Measurements from ENCODE around the gene KRABD2.
"Not testable (repeated sequence)": the region's sequence is repeated elsewhere in the genome, so short reads cannot be mapped to it uniquely, and the experiment has no call there.

Gene KRABD2

GRCh38 chr17:8353736-8354135 is 22.8 kb downstream of the KRABD2 start:
- no peaks in the 10 kb centered on the region for H3K9me2 ChIP-seq (replicated peaks; ENCODE audit: insufficient read depth, low read length)
- H4K20me1 ChIP-seq (ENCODE audit: insufficient read depth, low read length): no peaks in the 10 kb centered on the region
- H3F3A ChIP-seq (ENCODE audit: insufficient read depth, low read length): peaks cover 3% of the 10 kb centered on the region
- H3K4me1 ChIP-seq (ENCODE audit: low read length): peaks cover 14% of the 10 kb centered on the region
- H3K9me3 ChIP-seq (replicated peaks; ENCODE audit: insufficient read depth, low read length): no peaks in the 10 kb centered on the region
- no peaks in the 10 kb centered on the region for H3K79me2 ChIP-seq (ENCODE audit: low read length)
- DNase-seq: no peak
- H3K4me2 ChIP-seq (ENCODE audit: low read depth, low read length): peak overlapping the region; percentile 54
- H3K27ac ChIP-seq (ENCODE audit: low read length): no peak overlapping the region; the same call in 1 of the 2 replicates
- no peaks in the 10 kb centered on the region for H3K36me3 ChIP-seq (replicated peaks; ENCODE audit: insufficient read depth, low read length)
- no peak overlapping the region for H3K4me3 ChIP-seq (ENCODE audit: low read length)
- H2AFZ ChIP-seq (ENCODE audit: low read length): 0 out of 2 replicates have a peak overlapping the region, but pooled peaks have one; percentile 32
- no peaks in the 10 kb centered on the region for H3K27me3 ChIP-seq (replicated peaks; ENCODE audit: insufficient read depth, low read length)
- TF ChIP-seq EZH2 (optimal IDR thresholded peaks at IDR 0.05; ENCODE audit: low read depth, low read length) (no peak), EZH2phosphoT487 (IDR thresholded peaks at IDR 0.05; ENCODE audit: low read length) (no peak)
- TF ChIP-seq, protein P1, sequence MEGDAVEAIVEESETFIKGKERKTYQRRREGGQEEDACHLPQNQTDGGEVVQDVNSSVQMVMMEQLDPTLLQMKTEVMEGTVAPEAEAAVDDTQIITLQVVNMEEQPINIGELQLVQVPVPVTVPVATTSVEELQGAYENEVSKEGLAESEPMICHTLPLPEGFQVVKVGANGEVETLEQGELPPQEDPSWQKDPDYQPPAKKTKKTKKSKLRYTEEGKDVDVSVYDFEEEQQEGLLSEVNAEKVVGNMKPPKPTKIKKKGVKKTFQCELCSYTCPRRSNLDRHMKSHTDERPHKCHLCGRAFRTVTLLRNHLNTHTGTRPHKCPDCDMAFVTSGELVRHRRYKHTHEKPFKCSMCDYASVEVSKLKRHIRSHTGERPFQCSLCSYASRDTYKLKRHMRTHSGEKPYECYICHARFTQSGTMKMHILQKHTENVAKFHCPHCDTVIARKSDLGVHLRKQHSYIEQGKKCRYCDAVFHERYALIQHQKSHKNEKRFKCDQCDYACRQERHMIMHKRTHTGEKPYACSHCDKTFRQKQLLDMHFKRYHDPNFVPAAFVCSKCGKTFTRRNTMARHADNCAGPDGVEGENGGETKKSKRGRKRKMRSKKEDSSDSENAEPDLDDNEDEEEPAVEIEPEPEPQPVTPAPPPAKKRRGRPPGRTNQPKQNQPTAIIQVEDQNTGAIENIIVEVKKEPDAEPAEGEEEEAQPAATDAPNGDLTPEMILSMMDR (IDR thresholded peaks at IDR 0.05; ENCODE audit: low read length): no peak
- no peak overlapping the region; the same call in 1 of the 2 replicates for H3K9ac ChIP-seq (ENCODE audit: low read length)

DNA sequence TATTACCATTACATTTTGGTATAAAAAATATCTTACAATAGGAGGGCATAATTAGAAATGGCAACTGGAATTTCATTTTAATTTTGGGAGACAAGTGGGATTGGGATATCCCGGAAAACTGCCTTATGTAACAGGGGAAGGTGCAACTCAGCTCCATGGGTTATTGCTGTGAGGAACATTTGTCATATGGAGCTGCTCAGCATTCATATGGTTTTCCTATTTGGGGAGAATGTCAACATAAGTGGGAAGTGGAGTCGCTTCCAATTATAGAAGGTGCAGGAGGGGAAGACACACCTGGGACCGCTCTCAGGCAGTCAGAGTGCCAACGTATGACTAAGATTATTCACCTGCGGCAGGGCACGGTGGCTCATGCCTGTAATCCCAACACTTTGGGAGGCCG is 26.2 kb downstream of the KRABD2 start:
- Histone ChIP-seq H3K27ac (ENCODE audit: low read length) (no peak overlapping the region), H3K4me3 (ENCODE audit: low read length) (no peak overlapping the region), H4K20me1 (ENCODE audit: insufficient read depth, low read length) (no peaks in the 10 kb centered on the region), H3K36me3 (replicated peaks; ENCODE audit: insufficient read depth, low read length) (no peaks in the 10 kb centered on the region), H3F3A (ENCODE audit: insufficient read depth, low read length) (peaks cover 3% of the 10 kb centered on the region), H3K9me3 (replicated peaks; ENCODE audit: insufficient read depth, low read length) (no peaks in the 10 kb centered on the region), H3K9me2 (replicated peaks; ENCODE audit: insufficient read depth, low read length) (no peaks in the 10 kb centered on the region), H2AFZ (ENCODE audit: low read length) (no peak overlapping the region), H3K9ac (ENCODE audit: low read length) (no peak overlapping the region), H3K79me2 (ENCODE audit: low read length) (no peaks in the 10 kb centered on the region), H3K4me1 (ENCODE audit: low read length) (peaks cover 14% of the 10 kb centered on the region), H3K4me2 (ENCODE audit: low read depth, low read length) (no peak overlapping the region), H3K27me3 (replicated peaks; ENCODE audit: insufficient read depth, low read length) (peaks cover 10% of the 10 kb centered on the region; the same call in 1 of the 2 replicates)
- TF ChIP-seq EZH2 (optimal IDR thresholded peaks at IDR 0.05; ENCODE audit: low read depth, low read length) (no peak), EZH2phosphoT487 (IDR thresholded peaks at IDR 0.05; ENCODE audit: low read length) (no peak)
- TF ChIP-seq, protein P1 (IDR thresholded peaks at IDR 0.05; ENCODE audit: low read length): no peak
- DNase-seq: no peak

GRCh38 chr17:8347001-8347400 is 29.5 kb downstream of the KRABD2 start:
- H3K27ac ChIP-seq (ENCODE audit: low read length); H3K4me1 ChIP-seq (ENCODE audit: low read length); H3F3A ChIP-seq (ENCODE audit: insufficient read depth, low read length); H3K9me2 ChIP-seq (replicated peaks; ENCODE audit: insufficient read depth, low read length); DNase-seq; H3K36me3 ChIP-seq (replicated peaks; ENCODE audit: insufficient read depth, low read length); H2AFZ ChIP-seq (ENCODE audit: low read length); H3K4me2 ChIP-seq (ENCODE audit: low read depth, low read length); H3K9ac ChIP-seq (ENCODE audit: low read length); H4K20me1 ChIP-seq (ENCODE audit: insufficient read depth, low read length); H3K79me2 ChIP-seq (ENCODE audit: low read length); H3K9me3 ChIP-seq (replicated peaks; ENCODE audit: insufficient read depth, low read length); H3K4me3 ChIP-seq (ENCODE audit: low read length): not testable (repeated sequence)
- peaks cover 10% of the 10 kb centered on the region; the same call in 1 of the 2 replicates for H3K27me3 ChIP-seq (replicated peaks; ENCODE audit: insufficient read depth, low read length)

DNA sequence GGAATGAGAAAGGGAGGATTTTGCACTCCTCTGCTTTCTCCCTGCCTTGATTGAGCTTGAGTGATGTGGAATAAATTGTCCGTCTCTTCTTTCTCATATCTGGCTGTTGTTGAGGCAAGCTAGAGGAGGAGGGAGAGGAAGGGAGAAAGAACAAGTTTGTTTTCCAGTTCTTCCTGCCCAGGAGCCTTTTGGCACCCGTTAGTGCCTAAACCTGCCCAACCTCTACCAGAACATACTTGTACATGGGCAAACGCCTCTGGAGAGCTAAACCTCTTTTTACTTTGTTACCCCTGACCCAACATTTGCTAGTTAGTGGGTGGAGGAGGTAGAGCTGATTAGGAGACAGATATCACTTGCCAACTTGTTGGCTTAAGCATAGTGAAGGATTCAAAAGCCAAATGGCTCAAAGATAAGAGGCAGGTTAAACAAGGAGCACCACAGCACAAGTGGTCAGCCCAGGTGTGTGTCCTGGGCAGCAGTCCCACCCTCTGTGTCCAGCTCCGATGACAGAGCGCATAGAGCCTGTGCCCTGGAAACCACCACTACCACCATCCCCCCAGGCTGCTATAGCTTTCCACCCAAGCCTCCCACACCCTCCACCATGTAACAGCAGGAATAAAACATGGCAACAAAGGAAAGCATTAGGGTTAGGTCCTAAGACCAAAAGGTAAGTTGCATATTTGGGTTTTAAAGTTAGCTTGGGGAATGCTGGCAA is 30.4 kb downstream of the KRABD2 start:
- Histone ChIP-seq H3K9me2 (replicated peaks; ENCODE audit: insufficient read depth, low read length) (no peaks in the 10 kb centered on the region), H3F3A (ENCODE audit: insufficient read depth, low read length) (no peaks in the 10 kb centered on the region), H2AFZ (ENCODE audit: low read length) (no peak overlapping the region), H3K27me3 (replicated peaks; ENCODE audit: insufficient read depth, low read length) (peaks cover 10% of the 10 kb centered on the region; the same call in 1 of the 2 replicates), H3K79me2 (ENCODE audit: low read length) (no peaks in the 10 kb centered on the region), H3K36me3 (replicated peaks; ENCODE audit: insufficient read depth, low read length) (no peaks in the 10 kb centered on the region), H3K4me2 (ENCODE audit: low read depth, low read length) (no peak overlapping the region), H3K9me3 (replicated peaks; ENCODE audit: insufficient read depth, low read length) (no peaks in the 10 kb centered on the region), H3K9ac (ENCODE audit: low read length) (no peak overlapping the region), H3K27ac (ENCODE audit: low read length) (no peak overlapping the region), H3K4me3 (ENCODE audit: low read length) (no peak overlapping the region), H3K4me1 (ENCODE audit: low read length) (no peaks in the 10 kb centered on the region), H4K20me1 (ENCODE audit: insufficient read depth, low read length) (no peaks in the 10 kb centered on the region)
- TF ChIP-seq EZH2 (optimal IDR thresholded peaks at IDR 0.05; ENCODE audit: low read depth, low read length) (no peak), EZH2phosphoT487 (IDR thresholded peaks at IDR 0.05; ENCODE audit: low read length) (no peak)
- TF ChIP-seq, protein P1 (IDR thresholded peaks at IDR 0.05; ENCODE audit: low read length): no peak
- no peak for DNase-seq
